T-cell (primary cell): ENCODE results near the gene DNAI1. TPM values are rescaled to one million over a fixed set of nuclear protein-coding genes. Genes with fewer than 3 reads are reported as not detected.

ENCODE experiments used
- ATAC-seq, 4 experiments: fragments of 200-7000 bp in 3 of 4; fragments of 150-1000 bp in 1 of 4; cut with Tn5 transposase; replicated peaks in 1 of 4; 1 replicate in 3 of 4; 2 replicates in 1 of 4; pipeline ENCODE4 v1.10.0; 2021; ENCODE audit warnings: moderate library complexity in 3 of 4, mild to moderate bottlenecking in 2 of 4, moderate number of reproducible peaks in 1 of 4
- CTCF ChIA-PET, 2 donors: fragments of 300-600 bp; sonication (Branson Sonifier 250); formaldehyde crosslinking; loops; one replicate each; lab custom pipeline; 2022; ENCODE audit warnings: antibody characterized with exemption in 2 of 2; lab: Charles Lee
- POLR2A ChIA-PET, 2 donors: fragments of 300-600 bp; sonication (Branson Sonifier 250); formaldehyde crosslinking; loops; one replicate each; lab custom pipeline; 2022; ENCODE audit warnings: antibody characterized with exemption in 2 of 2; lab: Charles Lee
- DNase-seq, 35 experiments: peaks; one replicate each; pipeline versions ENCODE4 v3.0.0 to v3.0.0-alpha.2; 2013 to 2023
- H3K27ac ChIP-seq: one replicate; pipeline ENCODE4 v1.5.1; 2013; ENCODE audit warnings: low read length
- H3K27me3 ChIP-seq, 2 experiments: replicated peaks in 1 of 2; 1 replicate in 1 of 2; 2 replicates in 1 of 2; pipeline versions ENCODE4 v1.6.1 to v1.7.0; 2013; ENCODE audit warnings: low read length in 1 of 2, mixed read lengths in 1 of 2; ENCODE audit not compliant: control insufficient read depth in 2 of 2, insufficient read depth in 2 of 2; ENCODE audit errors: extremely low read depth in 1 of 2
- H3K36me3 ChIP-seq, 2 donors: 1 replicate in 1 of 2; 2 replicates in 1 of 2; pipeline versions ENCODE4 v1.6.1 to v1.7.0; 2013; ENCODE audit warnings: low read length in 1 of 2; ENCODE audit not compliant: control insufficient read depth in 2 of 2, insufficient read depth in 1 of 2; ENCODE audit errors: extremely low read depth in 1 of 2
- H3K4me1 ChIP-seq, 2 experiments: 1 replicate in 1 of 2; 2 replicates in 1 of 2; pipeline versions ENCODE4 v1.6.1 to v1.7.0; 2013; ENCODE audit warnings: low read length in 2 of 2, mixed read lengths in 1 of 2; ENCODE audit not compliant: insufficient read depth in 2 of 2, control insufficient read depth in 1 of 2; ENCODE audit errors: extremely low read depth in 1 of 2
- H3K4me3 ChIP-seq, 2 donors: 1 replicate in 1 of 2; 2 replicates in 1 of 2; pipeline versions ENCODE4 v1.5.1 to v1.7.0; 2013; ENCODE audit warnings: mild to moderate bottlenecking in 2 of 2, low read length in 1 of 2, moderate library complexity in 1 of 2; ENCODE audit not compliant: control insufficient read depth in 1 of 2; ENCODE audit errors: extremely low read depth in 1 of 2
- H3K9me3 ChIP-seq: 2 replicates; pipeline ENCODE4 v1.7.0; 2013
- H3K27ac Mint-ChIP-seq, 2 donors: one replicate each; pipeline ENCODE4 v1.8.0; 2020 to 2021; ENCODE audit warnings: mild to moderate bottlenecking in 2 of 2, mixed read lengths in 2 of 2
- H3K27me3 Mint-ChIP-seq, 2 donors: one replicate each; pipeline ENCODE4 v1.8.0; 2021 to 2022; ENCODE audit warnings: mixed read lengths in 2 of 2
- H3K36me3 Mint-ChIP-seq: one replicate; pipeline ENCODE4 v1.8.0; 2021; ENCODE audit warnings: mixed read lengths
- H3K4me1 Mint-ChIP-seq, 3 donors: one replicate each; pipeline ENCODE4 v1.8.0; 2020 to 2022; ENCODE audit warnings: mixed read lengths in 3 of 3, mild to moderate bottlenecking in 1 of 3
- H3K4me3 Mint-ChIP-seq, 3 donors: one replicate each; pipeline ENCODE4 v1.8.0; 2020 to 2022; ENCODE audit warnings: mild to moderate bottlenecking in 3 of 3, mixed read lengths in 3 of 3, moderate library complexity in 3 of 3
- H3K9me3 Mint-ChIP-seq, 3 donors: one replicate each; pipeline ENCODE4 v1.8.0; 2020 to 2022; ENCODE audit warnings: mixed read lengths in 3 of 3
- WGBS: methylation state at CpG from one replicate; pipeline ENCODE4 v1.1.5; 2013; ENCODE audit warnings: missing lambda C conversion rate; ENCODE audit not compliant: insufficient coverage; 5-methylcytosine and 5-hydroxymethylcytosine counted together
- total RNA-seq, 35 experiments: library from RNA in 6 of 35; stranded (reverse) in 6 of 35; fragments of 120-200 nt in 1 of 35; gene quantifications; one replicate each; pipeline versions ENCODE4 v1.2.1 to v1.2.4 and lab custom pipeline; 2013 to 2026

Gene DNAI1
- total RNA-seq, 5 donors from 2014 or later (not counting 1 experiment from before 2014, with no cell fraction given), result not detected

- no peak overlapping the region for H3K4me3 Mint-ChIP-seq
- DNase-seq, result no peak
- ChIA-PET CTCF (no interaction called here), POLR2A (interaction anchor here in 1 of 2 donors (0.5 kb wide), 1 partner anchor 74 kb away, joined by 6 read pairs; no protein-coding TSS in a partner anchor)
- no peaks in the 10 kb centered on the region for H3K36me3 Mint-ChIP-seq
- Histone ChIP-seq H3K27me3 (peaks cover 0 to 6% of the 10 kb centered on the region in 2 experiments), H3K4me1 (no peaks in the 10 kb centered on the region), H3K36me3 (no peaks in the 10 kb centered on the region), H3K27ac (no peak overlapping the region), H3K9me3 (no peaks in the 10 kb centered on the region), H3K4me3 (no peak overlapping the region)
- H3K27me3 Mint-ChIP-seq, result no peaks in the 10 kb centered on the region
- H3K27ac Mint-ChIP-seq, result no peak overlapping the region
- no peaks in the 10 kb centered on the region for H3K9me3 Mint-ChIP-seq
- H3K4me1 Mint-ChIP-seq, result no peaks in the 10 kb centered on the region
- ATAC-seq, result no peak
Measured at GRCh38 chr9:34507966-34508365, 49.4 kb downstream of the DNAI1 start.

GRCh38 chr9:34508463-34508862 is 49.9 kb downstream of the DNAI1 start:
- CTCF ChIA-PET, result no interaction called here

GRCh38 chr9:34508951-34509350 is 50.3 kb downstream of the DNAI1 start:
- ATAC-seq, result no peak
- CTCF ChIA-PET, result no interaction called here
- no peak overlapping the region for H3K4me3 Mint-ChIP-seq

More at GRCh38 chr9:34508463-34508862, 49.9 kb downstream of the DNAI1 start:
- no peak for DNase-seq
- H3K27me3 ChIP-seq, result peaks cover 0 to 4% of the 10 kb centered on the region in 2 experiments
- ATAC-seq, result no peak
- POLR2A ChIA-PET, result no interaction called here
- Mint-ChIP-seq H3K9me3 (no peaks in the 10 kb centered on the region), H3K36me3 (no peaks in the 10 kb centered on the region), H3K4me1 (no peaks in the 10 kb centered on the region), H3K4me3 (no peak overlapping the region), H3K27me3 (no peaks in the 10 kb centered on the region), H3K27ac (no peak overlapping the region)
- H3K4me3 ChIP-seq, result no peak overlapping the region
- H3K4me1 ChIP-seq, result no peaks in the 10 kb centered on the region
- WGBS, result 100% methylated on average over 1 of the region's 3 CpGs
- H3K9me3 ChIP-seq, result no peaks in the 10 kb centered on the region
- H3K27ac ChIP-seq, result no peak overlapping the region
- no peaks in the 10 kb centered on the region for H3K36me3 ChIP-seq

GRCh38 chr9:34510497-34511468 is 52.2 kb downstream of the DNAI1 start:
- no peak overlapping the region for H3K27ac Mint-ChIP-seq
- WGBS, result 88% methylated on average over 3 of the region's 13 CpGs
- no peak overlapping the region for H3K4me3 Mint-ChIP-seq
- no peaks in the 10 kb centered on the region for H3K27me3 Mint-ChIP-seq
- Histone ChIP-seq H3K9me3 (no peaks in the 10 kb centered on the region), H3K4me1 (no peaks in the 10 kb centered on the region), H3K27ac (no peak overlapping the region), H3K27me3 (peaks cover 0 to 8% of the 10 kb centered on the region in 2 experiments), H3K36me3 (no peaks in the 10 kb centered on the region), H3K4me3 (no peak overlapping the region)
- no peaks in the 10 kb centered on the region for H3K4me1 Mint-ChIP-seq
- CTCF ChIA-PET, result no interaction called here
- no peaks in the 10 kb centered on the region for H3K9me3 Mint-ChIP-seq
- H3K36me3 Mint-ChIP-seq, result no peaks in the 10 kb centered on the region
- DNase-seq, result no peak
- POLR2A ChIA-PET, result no interaction called here
- no peak for ATAC-seq

More at GRCh38 chr9:34508951-34509350, 50.3 kb downstream of the DNAI1 start:
- H3K36me3 Mint-ChIP-seq, result no peaks in the 10 kb centered on the region
- Histone ChIP-seq H3K4me1 (no peaks in the 10 kb centered on the region), H3K36me3 (no peaks in the 10 kb centered on the region), H3K27me3 (peaks cover 0 to 4% of the 10 kb centered on the region in 2 experiments), H3K9me3 (no peaks in the 10 kb centered on the region), H3K27ac (no peak overlapping the region), H3K4me3 (no peak overlapping the region)
- no peaks in the 10 kb centered on the region for H3K4me1 Mint-ChIP-seq
- POLR2A ChIA-PET, result no interaction called here
- 81% methylated on average over 2 of the region's 3 CpGs for WGBS
- no peaks in the 10 kb centered on the region for H3K27me3 Mint-ChIP-seq
- no peak overlapping the region for H3K27ac Mint-ChIP-seq
- no peaks in the 10 kb centered on the region for H3K9me3 Mint-ChIP-seq
- DNase-seq, result no peak

- Histone ChIP-seq H3K4me3 (no peak overlapping the region), H3K27me3 (peaks cover 0 to 4% of the 10 kb centered on the region in 2 experiments), H3K27ac (no peak overlapping the region), H3K9me3 (no peaks in the 10 kb centered on the region), H3K4me1 (no peaks in the 10 kb centered on the region), H3K36me3 (no peaks in the 10 kb centered on the region)
- Mint-ChIP-seq H3K27me3 (no peaks in the 10 kb centered on the region), H3K9me3 (no peaks in the 10 kb centered on the region), H3K27ac (no peak overlapping the region), H3K36me3 (no peaks in the 10 kb centered on the region), H3K4me3 (no peak overlapping the region), H3K4me1 (no peaks in the 10 kb centered on the region)
- 70% methylated on average over 6 of the region's 9 CpGs for WGBS
- ChIA-PET POLR2A (no interaction called here), CTCF (interaction anchor here in 1 of 2 donors (0.5 kb wide), 1 partner anchor 1420 kb away, joined by 3 read pairs; no protein-coding TSS in a partner anchor)
- ATAC-seq, result no peak
- DNase-seq, result no peak
Measured at GRCh38 chr9:34512131-34513078, 53.8 kb downstream of the DNAI1 start.

- Histone ChIP-seq H3K4me1 (no peaks in the 10 kb centered on the region), H3K27ac (no peak overlapping the region), H3K36me3 (no peaks in the 10 kb centered on the region), H3K27me3 (peaks cover 0 to 6% of the 10 kb centered on the region in 2 experiments), H3K4me3 (no peak overlapping the region), H3K9me3 (no peaks in the 10 kb centered on the region)
- POLR2A ChIA-PET, result no interaction called here
- H3K27ac Mint-ChIP-seq, result no peak overlapping the region
- DNase-seq (no peak), ATAC-seq (no peak)
- CTCF ChIA-PET, result no interaction called here
- 100% methylated on average over 1 of the region's 2 CpGs for WGBS
- H3K9me3 Mint-ChIP-seq, result no peaks in the 10 kb centered on the region
- no peaks in the 10 kb centered on the region for H3K27me3 Mint-ChIP-seq
- H3K4me3 Mint-ChIP-seq, result no peak overlapping the region
- H3K4me1 Mint-ChIP-seq, result no peaks in the 10 kb centered on the region
- no peaks in the 10 kb centered on the region for H3K36me3 Mint-ChIP-seq
Measured at GRCh38 chr9:34513567-34514214, 55.1 kb downstream of the DNAI1 start.
